Inflammatory macrophage treated with lipopolysaccharide for 1 hour (primary cell): Measurements from ENCODE around the gene HBE1.
"Not testable (repeated sequence)": the region's sequence is repeated elsewhere in the genome, so short reads cannot be mapped to it uniquely, and the experiment has no call there.

ENCODE experiments used
- DNase-seq, 2 donors: peaks; one replicate each; pipeline ENCODE4 v3.0.0-alpha.2; 2020 to 2022

HBE1 gene

GRCh38 chr11:5269715-5270147 lies at the start of gene HBE1:
TSS of gene HBE1 (minus strand) at chr11:5269945. CDS start at chr11:5269890, 55 bp downstream.
- DNase-seq, result no peak

GRCh38 chr11:5317292-5317691 lies 47.5 kb upstream of the HBE1 start:
- no peak for DNase-seq

GRCh38 chr11:5313326-5314023 lies 43.7 kb upstream of the HBE1 start:
- not testable (repeated sequence) for DNase-seq

DNA sequence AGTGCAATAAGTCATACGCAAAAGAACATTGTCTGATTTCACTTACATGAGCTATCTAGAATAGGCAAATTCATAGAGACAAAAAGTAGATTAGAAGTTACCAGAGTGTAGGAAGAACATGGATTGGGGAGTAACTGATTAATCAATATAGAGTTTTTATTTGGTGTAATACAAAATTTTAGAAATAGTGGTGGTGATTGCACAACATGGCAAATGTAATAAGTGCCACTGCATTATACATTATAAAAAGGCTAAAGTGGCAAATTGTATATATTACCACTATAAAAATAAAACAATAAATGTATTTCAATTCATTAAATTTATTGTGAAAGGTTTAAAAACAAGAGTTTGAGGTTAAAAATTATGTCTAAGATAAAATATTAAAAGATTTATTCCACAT lies 40.7 kb upstream of the HBE1 start:
- no peak for DNase-seq

DNA sequence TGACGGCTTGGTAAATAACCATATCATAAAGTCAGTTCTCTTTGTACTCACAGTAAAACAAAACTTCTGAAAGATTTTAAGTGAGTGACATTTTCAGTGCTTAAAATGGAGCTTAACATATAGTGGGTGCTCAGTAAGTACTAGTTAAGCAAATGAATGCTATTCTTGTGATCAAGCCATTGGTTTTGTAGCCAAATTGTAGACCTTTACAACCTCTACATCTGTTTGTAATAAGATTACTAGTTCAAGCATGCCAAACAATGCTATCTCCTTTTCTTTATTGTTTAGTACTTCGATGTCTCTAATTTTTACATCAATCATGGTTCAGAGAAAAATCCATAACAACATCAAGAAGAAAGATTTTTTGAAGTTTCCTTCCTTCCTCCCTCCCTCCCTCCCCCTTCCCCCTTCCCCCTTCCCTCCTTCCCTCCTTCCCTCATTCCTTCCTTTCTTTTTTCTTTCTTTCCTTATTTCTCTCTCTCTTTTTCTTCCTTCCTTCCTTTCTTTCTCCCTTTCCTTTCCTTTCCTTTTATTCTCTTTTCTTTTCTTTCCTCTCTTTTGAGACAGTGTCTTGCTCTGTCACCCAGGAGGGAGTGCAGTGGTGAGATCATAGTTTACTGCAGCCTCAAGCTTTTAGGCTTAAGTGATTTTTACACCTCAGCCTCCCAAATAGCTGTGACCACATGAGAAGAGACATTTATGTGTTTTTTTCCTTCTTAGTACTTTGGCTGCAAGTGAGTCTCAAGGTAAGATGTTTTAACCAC lies 37.7 kb upstream of the HBE1 start:
- no peak for DNase-seq

GRCh38 chr11:5304046-5304445 lies 34.3 kb upstream of the HBE1 start:
- no peak for DNase-seq

GRCh38 chr11:5303626-5304025 lies 33.9 kb upstream of the HBE1 start:
- DNase-seq, result no peak

- DNase-seq, result no peak
Observed at GRCh38 chr11:5301846-5302245, 32.1 kb upstream of the HBE1 start, which contains the start of gene OR51B4. TSS of gene OR51B4 (minus strand) at chr11:5301946. CDS start at chr11:5301946, 0 bp downstream.

DNA sequence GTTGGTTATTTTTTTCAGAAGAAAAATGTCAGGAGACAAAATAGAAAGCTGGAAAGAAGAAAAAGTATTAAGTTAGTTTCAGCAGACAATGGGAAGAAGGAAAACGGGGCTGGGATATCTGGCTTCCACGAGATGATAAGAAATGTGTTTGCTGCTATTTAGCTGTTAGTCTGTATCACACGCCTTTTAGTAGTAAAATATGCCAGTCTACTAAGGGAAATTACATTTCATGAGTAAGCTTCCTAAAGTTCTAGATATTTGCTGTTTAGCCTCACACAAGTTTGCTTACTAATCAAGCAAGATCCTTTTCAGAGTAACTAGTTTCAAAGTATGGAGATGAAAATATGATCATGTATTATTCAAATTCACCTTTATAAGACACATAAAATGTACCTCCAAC lies 30.5 kb upstream of the HBE1 start:
- DNase-seq, result no peak

- DNase-seq, result no peak
Observed at GRCh38 chr11:5298451-5298850, 28.7 kb upstream of the HBE1 start.

- DNase-seq, result no peak
Observed at GRCh38 chr11:5297721-5298323, 28.1 kb upstream of the HBE1 start.

GRCh38 chr11:5294342-5294995 lies 24.7 kb upstream of the HBE1 start:
- not testable (repeated sequence) for DNase-seq

- no peak for DNase-seq
Observed at GRCh38 chr11:5293028-5293427, 23.3 kb upstream of the HBE1 start.

DNA sequence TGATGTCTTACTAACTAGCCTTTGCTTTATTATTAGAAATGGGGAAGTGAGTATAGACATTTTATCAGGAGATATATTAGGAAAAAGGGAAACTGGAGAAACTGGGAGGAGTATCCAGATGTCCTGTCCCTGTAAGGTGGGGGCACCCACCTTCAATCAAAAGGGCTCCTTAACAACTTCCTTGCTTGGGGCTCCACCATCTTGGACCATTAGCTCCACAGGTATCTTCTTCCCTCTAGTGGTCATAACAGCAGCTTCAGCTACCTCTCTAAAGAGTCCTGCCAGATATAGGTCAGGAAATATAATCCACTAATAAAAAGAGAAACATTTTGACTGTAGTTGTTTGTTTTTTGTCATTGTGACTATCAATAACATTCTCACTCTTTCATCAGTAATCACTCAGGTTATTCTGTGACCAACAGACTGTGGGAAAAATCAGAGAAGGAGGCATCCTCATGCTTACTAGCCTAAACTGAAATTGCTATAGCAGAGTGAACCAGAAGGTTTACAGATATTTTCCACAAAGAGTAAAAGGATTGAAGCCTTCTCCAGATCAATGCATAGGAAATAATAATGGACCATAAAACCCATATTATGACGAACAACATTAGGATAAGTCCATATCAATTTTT lies 21.6 kb upstream of the HBE1 start:
- peak; percentile 2 to 12 for DNase-seq

DNA sequence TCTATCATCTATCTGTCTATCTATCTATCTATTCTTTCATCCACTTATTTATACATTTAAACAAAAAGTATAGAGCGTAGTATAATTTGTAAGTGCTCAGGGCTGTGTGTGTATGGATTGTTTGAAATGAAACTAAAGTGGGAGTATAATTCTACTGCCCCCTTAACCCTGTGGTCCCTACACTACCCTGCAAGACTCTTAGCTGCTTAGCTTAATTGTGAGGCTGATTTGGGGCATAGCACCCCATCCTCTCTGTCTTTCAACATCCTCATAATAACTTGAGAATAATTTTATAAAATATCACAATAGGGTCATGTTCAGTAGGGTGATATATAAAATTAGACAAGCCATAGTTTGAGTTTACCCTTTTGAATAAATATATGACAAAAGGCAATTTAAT lies 20.4 kb upstream of the HBE1 start:
- DNase-seq, result no peak

- DNase-seq, result no peak
Observed at GRCh38 chr11:5289696-5290095, 20.0 kb upstream of the HBE1 start.

- DNase-seq, result no peak
Observed at GRCh38 chr11:5288906-5289550, 19.3 kb upstream of the HBE1 start.

GRCh38 chr11:5288108-5288905 lies 18.6 kb upstream of the HBE1 start:
- no peak for DNase-seq

- DNase-seq, result no peak
Observed at GRCh38 chr11:5286901-5287300, 17.2 kb upstream of the HBE1 start.

GRCh38 chr11:5286351-5286750 lies 16.6 kb upstream of the HBE1 start:
- no peak for DNase-seq

DNA sequence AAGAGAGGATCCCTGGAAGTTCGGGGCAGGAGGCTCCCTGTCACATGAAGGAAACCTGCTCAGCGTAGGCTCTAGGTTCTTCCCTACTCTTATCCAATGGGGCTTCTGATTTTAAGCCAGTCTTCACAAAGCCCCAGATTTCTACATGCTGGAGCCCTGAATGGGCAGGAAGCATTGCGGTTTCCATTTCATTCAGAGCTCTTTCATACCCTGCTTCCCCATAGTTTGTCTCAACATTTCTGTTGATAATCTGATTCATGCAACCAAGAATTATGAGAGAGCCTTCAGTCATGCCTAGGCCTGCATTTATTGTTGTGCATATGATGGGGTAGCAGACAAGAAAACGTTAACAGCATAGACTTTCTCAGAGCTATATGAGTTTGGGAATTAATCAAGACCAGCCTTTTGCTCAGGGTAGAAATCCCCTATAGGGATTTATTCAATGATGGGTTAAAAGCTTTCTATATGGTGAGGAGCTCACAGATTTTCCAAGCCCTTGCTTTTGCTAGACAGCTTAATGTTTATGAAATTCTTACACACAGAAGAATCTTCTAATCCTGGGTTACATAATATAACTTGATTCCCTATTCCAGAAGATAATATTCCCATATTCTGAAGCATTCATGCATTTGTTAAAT lies 16.1 kb upstream of the HBE1 start:
- no peak for DNase-seq
